HG02885 (cell line): ENCODE measurements around the gene JPH3.

ENCODE experiments used
- ATAC-seq: cut with Tn5 transposase; IDR thresholded peaks from one replicate; pipeline ENCODE4 v1.9.1; 2021; ENCODE audit warnings: mild to moderate bottlenecking; ENCODE audit not compliant: unreplicated experiment, poor library complexity

The JPH3 gene

GRCh38 chr16:87602001-87602775 lies at the start of gene JPH3:
Gene JPH3, plus strand, starts transcription at chr16:87602508. Its CDS starts 639 bp downstream, at chr16:87603147.
- ATAC-seq: no peak

- ATAC-seq: no peak
These were observed 49.3 kb upstream of the JPH3 start for GRCh38 chr16:87552772-87553573.

GRCh38 chr16:87554754-87555427 lies 47.4 kb upstream of the JPH3 start:
- ATAC-seq: no peak

GRCh38 chr16:87555647-87556046 lies 46.7 kb upstream of the JPH3 start:
- no peak for ATAC-seq

GRCh38 chr16:87556941-87557459 lies 45.3 kb upstream of the JPH3 start:
- no peak for ATAC-seq

- ATAC-seq: no peak
These were observed 43.6 kb upstream of the JPH3 start for GRCh38 chr16:87558682-87559081.

GRCh38 chr16:87559945-87560344 lies 42.4 kb upstream of the JPH3 start:
- no peak for ATAC-seq

GRCh38 chr16:87560428-87561199 lies 41.7 kb upstream of the JPH3 start:
- ATAC-seq: no peak

- no peak for ATAC-seq
These were observed 40.9 kb upstream of the JPH3 start for GRCh38 chr16:87561200-87562105.

- no peak for ATAC-seq
These were observed 40.1 kb upstream of the JPH3 start for GRCh38 chr16:87562201-87562600.

- ATAC-seq: no peak
These were observed 39.3 kb upstream of the JPH3 start for GRCh38 chr16:87563022-87563421.

GRCh38 chr16:87563714-87564523 lies 38.4 kb upstream of the JPH3 start:
- ATAC-seq: no peak

GRCh38 chr16:87564524-87564778 lies 37.9 kb upstream of the JPH3 start:
- ATAC-seq: no peak

- ATAC-seq: no peak
These were observed 32.4 kb upstream of the JPH3 start for GRCh38 chr16:87569601-87570571.

GRCh38 chr16:87570572-87570937 lies 31.8 kb upstream of the JPH3 start:
- no peak for ATAC-seq

GRCh38 chr16:87570938-87571867 lies 31.1 kb upstream of the JPH3 start:
- no peak for ATAC-seq
